GM06990 (cell line): ENCODE measurements around the gene RTRAF.

ENCODE experiments used
- DNase-seq: peaks from one replicate; pipeline ENCODE4 v3.0.0-alpha.2; 2011; ENCODE audit not compliant: insufficient read length; ENCODE audit errors: extremely low read depth
- H3K27me3 ChIP-seq: replicated peaks from 2 replicates; pipeline ENCODE4 v1.6.0; 2011; ENCODE audit warnings: low read length; ENCODE audit not compliant: control insufficient read depth, insufficient read depth
- H3K36me3 ChIP-seq: 2 replicates; pipeline ENCODE4 v1.5.1; 2011; ENCODE audit warnings: low read length; ENCODE audit not compliant: control insufficient read depth, insufficient read depth
- H3K4me3 ChIP-seq: replicated peaks from 2 replicates; pipeline ENCODE4 v1.5.1; 2011; ENCODE audit warnings: low read depth, mild to moderate bottlenecking, control low read depth, low read length
- CTCF ChIP-seq: IDR thresholded peaks from 2 replicates; pipeline ENCODE4 v1.5.1; 2011; ENCODE audit warnings: low read length, control low read depth, mild to moderate bottlenecking, inconsistent platforms; ENCODE audit not compliant: insufficient read depth, poor library complexity, severe bottlenecking

Gene RTRAF

GRCh38 chr14:52039124-52039815 lies 49.9 kb downstream of the RTRAF start:
- Histone ChIP-seq H3K4me3 (no peak overlapping the region), H3K27me3 (0 out of 2 replicates have a peak, but pooled peaks cover 2% of the 10 kb centered on the region), H3K36me3 (no peaks in the 10 kb centered on the region)
- TF ChIP-seq CTCF: no peak
- DNase-seq: no peak

- Histone ChIP-seq H3K27me3 (0 out of 2 replicates have a peak, but pooled peaks cover 2% of the 10 kb centered on the region), H3K4me3 (no peak overlapping the region), H3K36me3 (no peaks in the 10 kb centered on the region)
- no peak for DNase-seq
- TF ChIP-seq CTCF: no peak
Measured at GRCh38 chr14:52040598-52040997, 51.3 kb downstream of the RTRAF start.

DNA sequence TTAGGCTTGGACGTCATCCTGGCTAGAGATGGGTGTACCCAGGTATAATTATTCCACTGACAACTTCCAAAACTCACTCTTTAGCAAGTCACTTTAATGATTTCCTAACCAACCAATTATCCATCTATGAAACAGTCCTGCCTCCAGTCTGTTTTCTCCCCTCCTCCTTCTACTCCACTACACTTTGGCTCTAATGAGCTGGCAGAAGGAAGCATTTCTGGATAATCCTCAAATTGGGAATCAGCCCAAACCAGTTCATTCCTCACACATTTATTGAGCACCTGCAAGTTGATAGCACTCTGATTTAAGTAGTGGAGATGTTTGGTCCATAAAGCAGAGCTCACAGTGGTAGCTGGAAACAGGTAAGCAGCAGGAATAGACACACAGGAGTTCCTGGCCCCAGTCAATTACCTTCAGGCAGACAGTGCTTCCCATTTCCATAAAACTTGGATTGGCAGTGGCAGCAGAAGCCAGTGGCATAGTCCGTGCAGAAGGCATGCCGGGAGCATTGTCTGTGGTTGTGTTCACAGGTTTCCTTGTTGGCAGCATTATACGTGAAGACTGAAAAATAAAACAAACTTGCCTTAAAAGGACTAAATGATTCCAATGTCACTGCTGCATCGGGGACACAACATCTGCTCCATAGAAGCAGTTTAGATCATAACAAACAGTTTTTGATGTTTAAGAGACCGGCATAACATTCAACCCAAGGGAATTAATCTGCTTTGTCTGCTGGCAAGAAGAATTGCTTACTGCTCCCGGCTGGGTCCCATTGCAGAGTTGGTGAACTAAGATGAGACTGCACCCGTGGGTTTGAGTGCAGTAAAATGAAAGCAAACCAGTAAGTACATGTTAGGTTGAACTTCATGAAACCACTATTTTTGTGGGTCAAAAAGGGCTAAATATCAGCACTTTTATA lies 53.3 kb downstream of the RTRAF start:
- peaks cover 2% of the 10 kb centered on the region; the same call in 1 of the 2 replicates for H3K27me3 ChIP-seq
- H3K4me3 ChIP-seq: no peak overlapping the region
- TF ChIP-seq CTCF: no peak
- H3K36me3 ChIP-seq: no peaks in the 10 kb centered on the region
- DNase-seq: no peak

DNA sequence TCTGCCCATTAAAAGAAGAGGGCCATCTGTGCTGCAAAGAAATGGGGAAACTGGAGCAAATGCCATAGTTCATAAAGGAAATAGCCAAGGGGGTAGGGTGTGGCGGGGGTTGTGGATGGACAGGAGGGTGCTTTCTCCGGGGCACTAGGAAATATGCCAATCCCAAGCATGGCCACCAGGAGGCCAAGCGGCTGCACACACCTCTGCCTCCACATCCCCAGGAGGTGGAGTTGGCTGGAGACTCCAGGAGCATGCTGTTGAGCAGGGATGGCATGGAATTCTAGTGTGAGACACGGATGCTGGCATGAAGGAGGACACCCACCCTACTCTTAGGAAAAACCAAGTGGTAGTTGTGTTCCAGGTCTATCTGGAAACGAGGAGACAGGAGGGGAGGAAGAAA lies 54.3 kb downstream of the RTRAF start:
- TF ChIP-seq CTCF: peak; percentile 70
- Histone ChIP-seq H3K27me3 (peaks cover 2% of the 10 kb centered on the region; the same call in 1 of the 2 replicates), H3K36me3 (no peaks in the 10 kb centered on the region), H3K4me3 (no peak overlapping the region)
- no peak for DNase-seq

- DNase-seq: no peak
- H3K36me3 ChIP-seq: no peaks in the 10 kb centered on the region
- peaks cover 2% of the 10 kb centered on the region; the same call in 1 of the 2 replicates for H3K27me3 ChIP-seq
- TF ChIP-seq CTCF: no peak
- no peak overlapping the region for H3K4me3 ChIP-seq
Measured at GRCh38 chr14:52044791-52045522, 55.6 kb downstream of the RTRAF start.
